NOMO-1 (cell line): ENCODE measurements around the gene CNTROB.

Experiments
- DNase-seq, 2 experiments: peaks; one replicate each; lab custom pipeline; 2025; ENCODE audit not compliant: unreplicated experiment in 2 of 2; lab: John Stamatoyannopoulos, UW

The CNTROB gene

GRCh38 chr17:7931709-7932482, at the start of gene CNTROB, which contains the start of gene TRAPPC1:
Gene CNTROB, plus strand, starts transcription at chr17:7932206. Its CDS starts 874 bp downstream, at chr17:7933080.
Gene TRAPPC1, minus strand, starts transcription at chr17:7931946. Its CDS starts 117 bp downstream, at chr17:7931829.
- peak; percentile 99 for DNase-seq

- no peak for DNase-seq
These were observed 49.4 kb upstream of the CNTROB start for GRCh38 chr17:7882629-7883028.

GRCh38 chr17:7883781-7884386, 48.1 kb upstream of the CNTROB start:
- DNase-seq: peak in 1 of 2 experiments; percentile 25

- DNase-seq: peak in 1 of 2 experiments; percentile 20
These were observed 47.2 kb upstream of the CNTROB start for GRCh38 chr17:7884581-7885366.

- DNase-seq: peak in 1 of 2 experiments; percentile 65
These were observed 46.4 kb upstream of the CNTROB start for GRCh38 chr17:7885367-7886226.

- DNase-seq: peak in 1 of 2 experiments; percentile 58
These were observed 45.6 kb upstream of the CNTROB start for GRCh38 chr17:7886227-7887037.

GRCh38 chr17:7887038-7887481, 44.9 kb upstream of the CNTROB start:
- DNase-seq: peak; percentile 97

- DNase-seq: peak; percentile 97
These were observed 44.4 kb upstream of the CNTROB start for GRCh38 chr17:7887482-7888183.

- DNase-seq: no peak
These were observed 43.7 kb upstream of the CNTROB start, which contains the start of gene CHD3 for GRCh38 chr17:7888184-7888920. Gene CHD3, plus strand, starts transcription at chr17:7888789. Its CDS starts 212 bp downstream, at chr17:7889001.

GRCh38 chr17:7889166-7889955, 42.6 kb upstream of the CNTROB start:
- no peak for DNase-seq

GRCh38 chr17:7893187-7893880, 38.7 kb upstream of the CNTROB start:
- DNase-seq: no peak

GRCh38 chr17:7894226-7894625, 37.8 kb upstream of the CNTROB start:
- DNase-seq: no peak

GRCh38 chr17:7894866-7895265, 37.1 kb upstream of the CNTROB start:
- no peak for DNase-seq

GRCh38 chr17:7897090-7897489, 34.9 kb upstream of the CNTROB start:
- DNase-seq: no peak

GRCh38 chr17:7897773-7898172, 34.2 kb upstream of the CNTROB start:
- DNase-seq: peak in 1 of 2 experiments; percentile 17
